GDM1 (cell line): ENCODE measurements around the gene SVOPL.

Source experiments
- DNase-seq: peaks from one replicate; lab custom pipeline; 2025; lab: John Stamatoyannopoulos, UW

The SVOPL gene

GRCh38 chr7:138661069-138661635 is 40.0 kb downstream of the SVOPL start:
- no peak for DNase-seq

- DNase-seq: no peak
These were observed 42.3 kb downstream of the SVOPL start for GRCh38 chr7:138658889-138659288.

DNA sequence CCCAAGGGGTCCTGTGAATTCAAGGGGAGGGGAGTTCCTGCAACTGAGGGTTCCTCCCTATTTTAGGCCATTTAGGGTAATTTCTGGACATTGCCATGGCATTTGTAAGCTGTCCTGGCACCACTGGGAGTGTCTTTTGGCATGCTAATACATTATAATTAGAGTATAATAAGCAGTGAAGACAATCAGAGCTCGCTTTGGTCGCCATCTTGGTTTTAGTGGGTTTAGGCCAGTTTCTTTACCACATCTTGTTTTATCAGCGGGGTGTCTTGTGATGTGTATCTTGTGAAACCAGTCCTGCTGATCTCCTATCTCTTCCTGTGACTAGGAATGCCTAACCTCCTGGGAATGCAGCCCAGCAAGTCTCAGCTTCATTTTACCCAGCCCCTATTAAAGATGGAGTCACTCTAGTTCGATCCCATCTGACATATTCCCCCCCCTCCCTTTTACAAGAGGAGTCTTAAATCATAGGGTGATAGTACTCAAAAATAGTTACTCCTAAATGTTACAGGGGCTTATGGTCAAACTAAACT is 43.2 kb downstream of the SVOPL start:
- no peak for DNase-seq

GRCh38 chr7:138656952-138657351 is 44.2 kb downstream of the SVOPL start:
- no peak for DNase-seq

GRCh38 chr7:138654616-138655015 is 46.5 kb downstream of the SVOPL start:
- DNase-seq: no peak

DNA sequence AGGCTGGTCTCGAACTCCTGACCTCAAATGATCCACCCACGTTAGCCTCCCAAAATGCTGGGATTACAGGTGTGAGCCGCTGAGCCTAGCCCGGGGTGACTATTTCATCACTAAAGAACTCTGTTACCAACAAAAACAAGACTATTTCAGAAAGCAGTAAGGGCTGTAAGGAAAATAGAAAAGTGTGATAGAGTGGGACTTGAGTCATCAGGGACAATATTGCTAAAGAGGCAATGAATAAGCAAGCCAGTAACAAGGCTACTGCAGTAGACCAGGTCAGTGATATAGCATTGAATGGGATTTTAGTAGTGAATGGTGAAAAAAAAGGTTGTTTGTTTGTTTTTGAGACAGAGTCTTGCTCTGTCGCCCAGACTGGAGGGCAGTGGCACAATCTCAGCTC is 51.7 kb downstream of the SVOPL start:
- no peak for DNase-seq

DNA sequence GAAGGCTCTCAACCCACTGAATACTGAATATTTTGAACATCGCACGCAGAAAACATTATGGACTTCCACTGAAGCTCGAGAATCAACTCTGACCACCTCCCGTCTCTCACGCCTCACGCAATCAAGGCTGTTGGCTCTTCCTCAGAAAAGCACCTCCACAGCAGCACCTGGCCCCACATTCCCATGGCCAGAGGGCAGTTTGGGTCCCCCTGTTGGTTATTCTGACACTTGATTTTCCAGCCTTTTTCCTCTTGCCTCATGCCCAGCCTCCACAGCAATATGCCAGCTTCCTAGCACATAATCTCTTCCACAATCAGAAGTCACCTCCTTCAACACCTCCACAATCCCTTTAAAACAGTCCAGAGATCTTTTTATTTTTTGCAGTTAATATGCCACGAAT is 55.9 kb downstream of the SVOPL start:
- DNase-seq: no peak

GRCh38 chr7:138632826-138633602 is 68.1 kb downstream of the SVOPL start:
- no peak for DNase-seq

DNA sequence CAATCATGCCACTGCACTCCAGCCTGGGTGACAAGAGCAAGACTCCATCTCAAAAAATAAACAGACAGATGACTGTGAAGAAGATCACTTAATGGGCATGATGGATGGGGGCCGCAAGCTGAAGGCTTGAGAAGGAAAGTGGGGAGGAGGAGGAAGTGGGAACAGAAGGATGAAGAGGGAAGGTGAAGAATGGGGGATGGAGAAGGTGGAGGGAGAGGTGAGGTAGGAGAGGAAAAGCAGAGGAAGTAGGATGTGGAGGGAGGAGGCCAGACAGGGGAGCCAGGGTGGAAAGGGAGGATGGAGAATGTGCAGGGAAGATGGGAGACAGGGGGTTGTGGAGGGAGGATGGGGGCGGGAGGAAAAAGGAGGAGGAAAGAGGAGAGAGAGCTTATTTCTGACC is 68.8 kb downstream of the SVOPL start:
- no peak for DNase-seq

GRCh38 chr7:138630059-138630610 is 71.0 kb downstream of the SVOPL start:
- no peak for DNase-seq

- DNase-seq: no peak
These were observed 73.8 kb downstream of the SVOPL start for GRCh38 chr7:138627361-138627760.

DNA sequence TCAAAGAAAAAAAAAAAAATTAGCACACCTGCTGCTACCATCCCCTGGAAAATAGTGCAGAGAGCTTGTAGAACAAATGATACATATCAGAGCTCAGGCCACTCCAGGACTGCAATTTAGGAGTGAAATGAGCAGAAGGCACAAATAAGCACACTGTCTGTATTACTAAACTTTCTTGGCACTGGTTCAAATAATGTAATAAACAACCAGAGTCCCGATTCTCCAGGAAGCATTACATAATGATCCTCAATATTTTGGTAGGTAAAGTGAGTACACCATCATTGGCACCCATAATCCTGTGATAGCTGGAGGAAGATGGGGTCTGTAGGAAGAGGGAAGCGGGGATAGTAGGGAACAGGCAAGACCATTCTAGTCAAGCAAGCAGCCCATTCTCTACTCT is 74.3 kb downstream of the SVOPL start:
- no peak for DNase-seq

GRCh38 chr7:138625849-138626230 is 75.3 kb downstream of the SVOPL start:
- DNase-seq: peak; percentile 56

- DNase-seq: peak; percentile 75
These were observed 75.9 kb downstream of the SVOPL start for GRCh38 chr7:138625084-138625848.

GRCh38 chr7:138622841-138623240 is 78.3 kb downstream of the SVOPL start:
- DNase-seq: no peak

GRCh38 chr7:138618933-138619332 is 82.2 kb downstream of the SVOPL start:
- DNase-seq: no peak

DNA sequence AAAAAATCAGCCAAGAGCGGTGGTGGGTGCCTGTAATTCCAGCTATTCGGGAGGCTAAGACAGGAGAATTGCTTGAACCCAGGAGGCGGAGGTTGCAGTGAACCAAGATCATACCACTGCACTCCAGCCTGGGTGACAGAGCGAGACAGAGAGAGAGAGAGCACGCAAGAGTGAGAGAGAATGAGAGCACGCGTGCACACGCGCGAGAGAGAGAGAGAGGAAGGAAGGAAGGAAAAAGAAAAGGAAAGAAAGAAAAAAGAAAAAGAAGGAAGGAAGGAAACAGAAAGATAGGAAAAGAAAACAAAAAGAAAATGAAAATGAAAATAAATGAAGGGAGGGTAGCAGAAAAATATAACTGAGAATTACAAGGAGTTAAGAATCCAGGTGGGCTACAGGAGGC is 82.7 kb downstream of the SVOPL start:
- DNase-seq: no peak

GRCh38 chr7:138616085-138616484 is 85.1 kb downstream of the SVOPL start:
- DNase-seq: no peak

- DNase-seq: no peak
These were observed 87.5 kb downstream of the SVOPL start for GRCh38 chr7:138613630-138614029.

GRCh38 chr7:138610671-138611170 is 90.4 kb downstream of the SVOPL start:
- DNase-seq: no peak

DNA sequence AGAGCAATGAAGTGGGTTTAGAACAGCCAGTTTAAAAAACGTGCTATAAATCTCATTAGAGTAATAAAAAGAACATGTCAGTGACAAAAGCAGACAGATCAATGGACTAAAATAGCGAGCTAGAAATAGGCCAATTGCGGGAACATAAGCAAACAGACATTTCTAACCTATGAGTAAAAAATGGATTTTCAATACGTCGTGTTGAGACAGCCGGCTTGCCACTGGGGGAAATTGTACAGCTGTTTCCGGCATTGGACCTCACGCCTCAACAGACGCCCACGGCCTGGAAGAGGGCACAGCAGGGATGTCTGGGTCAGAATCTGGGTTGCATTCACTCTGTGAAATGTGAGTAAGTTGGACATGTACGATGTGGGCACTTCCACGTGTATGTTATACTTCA is 92.9 kb downstream of the SVOPL start:
- no peak for DNase-seq
